ENCODE measurements around the gene SEMA6A.

DNA sequence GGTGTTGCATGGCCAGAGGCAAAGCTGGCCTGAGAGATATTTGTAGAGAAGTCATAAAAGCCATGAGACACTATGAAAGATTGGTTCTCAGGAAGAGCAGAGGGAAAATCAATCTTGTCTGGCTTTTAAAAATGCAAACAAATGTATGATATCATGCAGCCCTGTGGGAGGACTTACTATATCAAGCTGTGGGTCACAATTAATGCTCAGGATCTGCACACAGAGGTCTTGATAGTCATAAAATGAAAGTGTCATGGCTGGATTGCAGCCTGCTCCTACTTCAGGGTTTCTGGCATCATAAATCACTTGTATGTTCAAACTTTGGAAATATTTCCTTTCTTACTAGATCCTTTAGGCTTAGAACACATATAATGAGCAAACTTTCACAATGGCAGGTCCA lies 151.5 kb downstream of the SEMA6A start:
- TF ChIP-seq, protein P1, sequence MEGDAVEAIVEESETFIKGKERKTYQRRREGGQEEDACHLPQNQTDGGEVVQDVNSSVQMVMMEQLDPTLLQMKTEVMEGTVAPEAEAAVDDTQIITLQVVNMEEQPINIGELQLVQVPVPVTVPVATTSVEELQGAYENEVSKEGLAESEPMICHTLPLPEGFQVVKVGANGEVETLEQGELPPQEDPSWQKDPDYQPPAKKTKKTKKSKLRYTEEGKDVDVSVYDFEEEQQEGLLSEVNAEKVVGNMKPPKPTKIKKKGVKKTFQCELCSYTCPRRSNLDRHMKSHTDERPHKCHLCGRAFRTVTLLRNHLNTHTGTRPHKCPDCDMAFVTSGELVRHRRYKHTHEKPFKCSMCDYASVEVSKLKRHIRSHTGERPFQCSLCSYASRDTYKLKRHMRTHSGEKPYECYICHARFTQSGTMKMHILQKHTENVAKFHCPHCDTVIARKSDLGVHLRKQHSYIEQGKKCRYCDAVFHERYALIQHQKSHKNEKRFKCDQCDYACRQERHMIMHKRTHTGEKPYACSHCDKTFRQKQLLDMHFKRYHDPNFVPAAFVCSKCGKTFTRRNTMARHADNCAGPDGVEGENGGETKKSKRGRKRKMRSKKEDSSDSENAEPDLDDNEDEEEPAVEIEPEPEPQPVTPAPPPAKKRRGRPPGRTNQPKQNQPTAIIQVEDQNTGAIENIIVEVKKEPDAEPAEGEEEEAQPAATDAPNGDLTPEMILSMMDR (IDR thresholded peaks at IDR 0.05; ENCODE audit: low read length), result no peak
- TF ChIP-seq EZH2 (IDR thresholded peaks at IDR 0.05; ENCODE audit: borderline replicate concordance, low read length), result no peak
